ENCODE measurements around the gene KDM3A. TPM values are rescaled to one million over a fixed set of nuclear protein-coding genes. Genes with fewer than 3 reads are reported as not detected.

KDM3A gene
- total and polyA plus RNA-seq, 3 donors from 2014 or later = 88.8 to 126 (median 106) TPM

DNA sequence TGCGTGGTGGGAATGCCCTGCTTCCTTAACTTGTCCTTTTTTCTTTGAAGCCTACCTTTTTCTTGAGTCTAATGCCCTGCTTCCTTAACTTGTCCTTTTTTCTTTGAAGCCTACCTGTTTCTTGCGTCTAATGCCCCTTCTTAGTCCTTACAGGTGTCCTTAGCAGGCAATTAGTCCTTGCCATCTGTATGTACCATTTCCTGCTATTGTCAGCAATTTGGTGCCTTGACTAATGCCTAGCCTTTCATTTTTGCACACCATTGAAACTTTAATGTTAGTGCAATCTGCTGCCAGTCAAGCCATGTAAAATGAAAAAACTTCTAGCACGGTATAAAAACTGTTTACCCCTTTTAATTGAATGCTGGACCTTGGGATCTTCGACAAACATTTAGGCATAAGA lies 4.3 kb downstream of the KDM3A start:
- H3K27ac ChIP-seq = no peak overlapping the region
- TF ChIP-seq POLR2A (IDR thresholded peaks at IDR 0.05) (no peak), CTCF (IDR thresholded peaks at IDR 0.05) (no peak)
- H3K9me3 ChIP-seq = no peaks in the 10 kb centered on the region
- H3K36me3 ChIP-seq (ENCODE audit: low read depth, missing control alignments) = no peaks in the 10 kb centered on the region
- WGBS, 2 donors = 67 to 75% methylated on average over 4 of the region's 4 CpGs
- no peaks in the 10 kb centered on the region for H3K27me3 ChIP-seq
- intact Hi-C loops (cut with DNase I; ENCODE audit: low total_unique reads) = no loop called here
- peaks cover 25% of the 10 kb centered on the region for H3K4me1 ChIP-seq
- no peak overlapping the region for H3K4me3 ChIP-seq
- no peak for DNase-seq

DNA sequence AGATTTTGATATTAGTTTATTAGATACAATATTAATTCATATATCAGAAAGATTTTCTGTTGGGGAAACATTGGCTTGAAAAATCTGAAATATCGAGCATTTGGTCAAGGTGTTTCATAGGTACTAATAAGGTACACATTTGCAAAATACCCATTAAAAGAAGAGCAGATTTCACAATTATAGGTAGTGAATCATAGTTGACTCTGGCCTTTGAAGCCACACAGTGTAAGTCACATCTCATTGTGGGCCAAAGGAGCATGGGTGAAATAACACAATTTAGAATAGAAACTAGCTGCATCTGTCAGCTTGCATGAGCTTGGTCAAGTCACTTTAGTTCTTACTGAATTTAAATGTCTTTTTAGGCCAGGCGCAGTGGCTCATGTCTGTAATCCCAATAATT lies 4.9 kb downstream of the KDM3A start:
- no peak for TF ChIP-seq POLR2A (IDR thresholded peaks at IDR 0.05)
- no peak for TF ChIP-seq CTCF (IDR thresholded peaks at IDR 0.05)
- no peaks in the 10 kb centered on the region for H3K9me3 ChIP-seq
- no peak overlapping the region for H3K4me3 ChIP-seq
- 92 to 96% methylated on average over 2 of the region's 2 CpGs for WGBS, 2 donors
- intact Hi-C loops (cut with DNase I; ENCODE audit: low total_unique reads) = no loop called here
- H3K27ac ChIP-seq = no peak overlapping the region
- H3K27me3 ChIP-seq = no peaks in the 10 kb centered on the region
- H3K36me3 ChIP-seq (ENCODE audit: low read depth, missing control alignments) = no peaks in the 10 kb centered on the region
- H3K4me1 ChIP-seq = peaks cover 25% of the 10 kb centered on the region
- DNase-seq = no peak

DNA sequence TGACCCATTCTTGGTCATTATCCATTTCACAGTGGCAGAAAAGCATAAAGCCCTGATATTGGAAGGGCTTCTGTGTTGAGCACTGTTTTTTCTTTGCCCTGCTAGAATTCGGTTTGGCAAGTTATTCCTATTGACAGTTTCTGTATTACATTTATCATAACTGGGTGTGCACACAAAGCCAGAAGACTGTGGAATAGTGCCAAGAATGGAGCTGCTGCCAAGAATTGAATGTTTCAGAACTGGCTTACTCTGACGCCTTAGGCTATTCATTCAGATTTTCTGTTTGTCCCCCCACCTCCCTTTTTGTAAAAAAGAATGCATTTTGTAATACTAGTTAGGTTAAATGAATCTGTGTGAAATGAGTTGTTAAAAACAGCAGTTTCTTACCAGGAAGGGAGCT lies 12.7 kb downstream of the KDM3A start:
- intact Hi-C loops (cut with DNase I; ENCODE audit: low total_unique reads) = no loop called here
- H3K4me1 ChIP-seq = peaks cover 11% of the 10 kb centered on the region
- peak; percentile 90 for DNase-seq
- 23 to 30% methylated on average over 2 of the region's 2 CpGs for WGBS, 2 donors
- TF ChIP-seq POLR2A (IDR thresholded peaks at IDR 0.05) (no peak), CTCF (IDR thresholded peaks at IDR 0.05) (no peak)
- no peaks in the 10 kb centered on the region for H3K36me3 ChIP-seq (ENCODE audit: low read depth, missing control alignments)
- H3K27ac ChIP-seq = peak overlapping the region in 1 of 2 donors; percentile 51
- H3K9me3 ChIP-seq = no peaks in the 10 kb centered on the region
- H3K4me3 ChIP-seq = no peak overlapping the region
- H3K27me3 ChIP-seq = no peaks in the 10 kb centered on the region

DNA sequence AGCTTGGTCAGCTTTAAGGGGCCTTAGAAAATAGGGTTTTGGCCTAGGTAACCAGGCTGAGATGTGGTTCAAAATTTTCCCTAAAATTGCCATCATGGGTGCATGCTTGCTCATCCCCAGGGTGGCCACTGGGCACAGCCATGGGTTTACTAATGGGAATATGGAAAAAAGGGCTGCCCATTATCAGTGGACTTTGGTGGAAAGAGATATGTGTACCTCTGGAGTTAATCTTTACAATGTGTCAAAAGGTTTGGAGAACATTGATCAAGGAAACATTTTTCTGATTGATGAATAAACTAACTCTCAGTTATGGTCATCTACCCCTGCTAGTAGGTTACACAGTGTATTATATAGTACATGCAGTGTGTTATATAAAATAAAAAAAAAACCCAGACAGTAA lies 13.1 kb downstream of the KDM3A start:
- no peak for DNase-seq
- no peak for TF ChIP-seq POLR2A (IDR thresholded peaks at IDR 0.05)
- TF ChIP-seq CTCF (IDR thresholded peaks at IDR 0.05) = no peak
- Histone ChIP-seq H3K4me1 (peaks cover 11% of the 10 kb centered on the region), H3K36me3 (ENCODE audit: low read depth, missing control alignments) (no peaks in the 10 kb centered on the region), H3K9me3 (no peaks in the 10 kb centered on the region), H3K27ac (peak overlapping the region; percentile 20 to 51), H3K27me3 (no peaks in the 10 kb centered on the region), H3K4me3 (no peak overlapping the region)
- intact Hi-C loops (cut with DNase I; ENCODE audit: low total_unique reads) = no loop called here

GRCh38 chr2:86455181-86455580 lies 14.0 kb downstream of the KDM3A start:
- TF ChIP-seq CTCF (IDR thresholded peaks at IDR 0.05) = no peak
- no peak for TF ChIP-seq POLR2A (IDR thresholded peaks at IDR 0.05)
- H3K36me3 ChIP-seq (ENCODE audit: low read depth, missing control alignments) = no peaks in the 10 kb centered on the region
- H3K27me3 ChIP-seq = no peaks in the 10 kb centered on the region
- H3K4me1 ChIP-seq = peaks cover 11% of the 10 kb centered on the region
- 95 to 99% methylated on average over 5 of the region's 5 CpGs for WGBS, 2 donors
- H3K27ac ChIP-seq = no peak overlapping the region
- DNase-seq = no peak
- no peaks in the 10 kb centered on the region for H3K9me3 ChIP-seq
- intact Hi-C loops (cut with DNase I; ENCODE audit: low total_unique reads) = no loop called here
- H3K4me3 ChIP-seq = no peak overlapping the region
